Esophagus muscularis mucosa (tissue), 4 donors: ENCODE measurements around the gene TOMM6. TPM values are rescaled to one million over a fixed set of nuclear protein-coding genes. Genes with fewer than 3 reads are reported as not detected.
"Not testable (repeated sequence)": the region's sequence is repeated elsewhere in the genome, so short reads cannot be mapped to it uniquely, and the experiment has no call there.

ENCODE experiments used
- DNase-seq: peaks from one replicate; pipeline ENCODE4 v3.0.0-alpha.2; 2017; ENCODE audit errors: extremely low spot score
- H3K27ac ChIP-seq, 4 donors: fragments of 200-600 bp; sonication (generic); replicated peaks in 1 of 4; 1 replicate in 3 of 4; 2 replicates in 1 of 4; pipeline ENCODE4 v1.5.1; 2016 to 2019; ENCODE audit warnings: mild to moderate bottlenecking in 1 of 4
- H3K27me3 ChIP-seq, 4 donors: fragments of 200-600 bp; sonication (generic); one replicate each; pipeline versions ENCODE4 v1.5.1 to v1.6.0; 2016 to 2019
- H3K36me3 ChIP-seq, 4 donors: fragments of 200-600 bp; sonication (generic); one replicate each; pipeline ENCODE4 v1.5.1; 2016 to 2019
- H3K4me1 ChIP-seq, 4 donors: fragments of 200-600 bp; sonication (generic); one replicate each; pipeline ENCODE4 v1.5.1; 2016 to 2019
- H3K4me3 ChIP-seq, 4 donors: fragments of 200-600 bp; sonication (generic); 1 replicate in 2 of 4; 2 replicates in 2 of 4; pipeline ENCODE4 v1.5.1; 2016 to 2019; ENCODE audit warnings: mild to moderate bottlenecking in 4 of 4, moderate library complexity in 1 of 4
- H3K9me3 ChIP-seq, 4 donors: fragments of 200-600 bp; sonication (generic); 1 replicate in 3 of 4; 2 replicates in 1 of 4; pipeline ENCODE4 v1.5.1; 2016 to 2019
- EP300 ChIP-seq: sonication (generic); formaldehyde crosslinking; IDR thresholded peaks from one replicate; pipeline ENCODE4 v1.6.1; 2017; ENCODE audit warnings: antibody characterized with exemption
- POLR2A ChIP-seq: fragments of 450-650 bp; IDR thresholded peaks from one replicate; pipeline ENCODE4 v1.6.1; 2017; ENCODE audit warnings: antibody characterized with exemption, moderate library complexity, mild to moderate bottlenecking, low read depth
- POLR2AphosphoS5 ChIP-seq, 2 donors: sonication (generic); formaldehyde crosslinking; IDR thresholded peaks; one replicate each; pipeline ENCODE4 v1.6.1; 2017; ENCODE audit warnings: antibody characterized with exemption in 2 of 2
- WGBS: methylation state at CpG from one replicate; pipeline ENCODE4 v1.1.5; 2018; 5-methylcytosine and 5-hydroxymethylcytosine counted together
- intact Hi-C: fragments of 100-400 bp; cut with DNase I; formaldehyde crosslinking; loops from one replicate; pipeline ENCODE4 v1.15.1; 2023
- total RNA-seq, 4 donors: library from RNA; depleted of rRNA; stranded (reverse); fragments of >200 nt; gene quantifications; one replicate each; pipeline versions ENCODE4 v1.1.0 to v1.2.1, GENCODE V29; 2016
- TF ChIP-seq, protein P1 (sequence below), 3 experiments: fragments of 200-600 bp in 2 of 3; fragments of 450-650 bp in 1 of 3; sonication (generic) in 2 of 3; IDR thresholded peaks; one replicate each; pipeline ENCODE4 v1.5.1; 2017 to 2019; ENCODE audit warnings: antibody characterized with exemption in 3 of 3, mild to moderate bottlenecking in 2 of 3, moderate library complexity in 1 of 3

Gene TOMM6
- total RNA-seq, 4 donors from 2014 or later: 52.1 to 117 (median 86.9) TPM

DNA sequence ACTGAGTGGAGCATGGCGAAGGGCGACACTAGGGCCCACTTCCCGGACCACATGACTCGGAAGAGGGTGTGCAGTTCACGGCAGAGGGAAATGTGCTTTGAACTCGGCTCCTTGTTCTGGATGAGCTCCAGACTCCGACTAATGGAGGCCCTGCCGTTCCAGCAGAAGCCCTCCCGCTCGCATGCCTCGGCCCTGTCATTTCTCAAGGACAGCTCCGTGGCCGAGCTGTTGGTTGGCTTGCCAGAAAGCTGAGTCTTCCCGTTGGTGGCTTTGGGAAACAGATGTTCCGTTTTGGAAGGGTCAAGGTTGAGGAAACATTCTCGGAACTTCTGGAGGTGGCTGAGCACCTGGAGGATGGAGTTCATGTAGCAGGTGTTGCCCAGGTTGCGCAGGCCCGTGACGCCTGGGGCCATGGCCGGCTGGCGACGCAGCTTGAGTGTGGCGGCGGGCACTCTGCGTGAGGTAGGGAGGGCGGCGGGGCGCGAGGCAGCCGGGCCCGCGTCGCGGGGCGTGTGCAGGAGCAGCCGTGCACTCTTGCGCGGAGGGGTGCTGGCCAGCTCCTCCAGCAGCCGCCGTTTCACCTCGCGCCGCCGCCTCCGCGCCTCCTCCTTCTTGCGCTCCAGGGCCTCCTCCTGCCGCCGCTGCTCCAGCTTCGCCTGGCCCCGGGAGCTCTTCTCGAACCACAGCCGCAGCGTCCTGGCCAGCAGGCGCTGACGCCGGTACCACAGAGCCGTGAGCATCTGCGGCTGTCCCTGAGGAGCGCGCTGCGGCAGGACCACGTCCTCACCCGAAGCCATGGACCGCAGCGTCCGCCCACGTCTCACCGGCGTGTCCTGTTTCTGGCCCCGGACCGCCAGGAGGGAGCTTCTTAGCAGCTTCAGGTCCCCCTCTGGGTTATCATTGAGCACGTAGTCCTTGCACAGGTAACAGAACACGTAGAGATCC lies 18.6 kb downstream of the TOMM6 start:
- intact Hi-C loops: no loop called here
- DNase-seq: no peak
- Histone ChIP-seq H3K4me3 (no peak overlapping the region), H3K27ac (no peak overlapping the region), H3K9me3 (no peaks in the 10 kb centered on the region), H3K36me3 (peaks cover 10 to 18% (median 16%) of the 10 kb centered on the region in 4 donors), H3K27me3 (no peaks in the 10 kb centered on the region), H3K4me1 (no peaks in the 10 kb centered on the region)
- TF ChIP-seq EP300: no peak
- no peak for TF ChIP-seq POLR2AphosphoS5 (IDR thresholded peaks at IDR 0.05)
- WGBS: 91% methylated on average over 57 of the region's 74 CpGs

- no peaks in the 10 kb centered on the region for H3K27me3 ChIP-seq
- TF ChIP-seq POLR2AphosphoS5 (IDR thresholded peaks at IDR 0.05) (no peak), POLR2A (no peak)
- TF ChIP-seq, protein P1, sequence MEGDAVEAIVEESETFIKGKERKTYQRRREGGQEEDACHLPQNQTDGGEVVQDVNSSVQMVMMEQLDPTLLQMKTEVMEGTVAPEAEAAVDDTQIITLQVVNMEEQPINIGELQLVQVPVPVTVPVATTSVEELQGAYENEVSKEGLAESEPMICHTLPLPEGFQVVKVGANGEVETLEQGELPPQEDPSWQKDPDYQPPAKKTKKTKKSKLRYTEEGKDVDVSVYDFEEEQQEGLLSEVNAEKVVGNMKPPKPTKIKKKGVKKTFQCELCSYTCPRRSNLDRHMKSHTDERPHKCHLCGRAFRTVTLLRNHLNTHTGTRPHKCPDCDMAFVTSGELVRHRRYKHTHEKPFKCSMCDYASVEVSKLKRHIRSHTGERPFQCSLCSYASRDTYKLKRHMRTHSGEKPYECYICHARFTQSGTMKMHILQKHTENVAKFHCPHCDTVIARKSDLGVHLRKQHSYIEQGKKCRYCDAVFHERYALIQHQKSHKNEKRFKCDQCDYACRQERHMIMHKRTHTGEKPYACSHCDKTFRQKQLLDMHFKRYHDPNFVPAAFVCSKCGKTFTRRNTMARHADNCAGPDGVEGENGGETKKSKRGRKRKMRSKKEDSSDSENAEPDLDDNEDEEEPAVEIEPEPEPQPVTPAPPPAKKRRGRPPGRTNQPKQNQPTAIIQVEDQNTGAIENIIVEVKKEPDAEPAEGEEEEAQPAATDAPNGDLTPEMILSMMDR (IDR thresholded peaks at IDR 0.05): no peak
- no peak for DNase-seq
- H3K4me1 ChIP-seq: no peaks in the 10 kb centered on the region
- H3K9me3 ChIP-seq: no peaks in the 10 kb centered on the region
- 97% methylated on average over 3 of the region's 3 CpGs for WGBS
- peaks cover 4 to 9% (median 6%) of the 10 kb centered on the region in 4 donors for H3K36me3 ChIP-seq
- H3K27ac ChIP-seq: no peak overlapping the region
- intact Hi-C loops: no loop called here
- no peak overlapping the region for H3K4me3 ChIP-seq
These were observed 23.6 kb downstream of the TOMM6 start for GRCh38 chr6:41811095-41811494.

DNA sequence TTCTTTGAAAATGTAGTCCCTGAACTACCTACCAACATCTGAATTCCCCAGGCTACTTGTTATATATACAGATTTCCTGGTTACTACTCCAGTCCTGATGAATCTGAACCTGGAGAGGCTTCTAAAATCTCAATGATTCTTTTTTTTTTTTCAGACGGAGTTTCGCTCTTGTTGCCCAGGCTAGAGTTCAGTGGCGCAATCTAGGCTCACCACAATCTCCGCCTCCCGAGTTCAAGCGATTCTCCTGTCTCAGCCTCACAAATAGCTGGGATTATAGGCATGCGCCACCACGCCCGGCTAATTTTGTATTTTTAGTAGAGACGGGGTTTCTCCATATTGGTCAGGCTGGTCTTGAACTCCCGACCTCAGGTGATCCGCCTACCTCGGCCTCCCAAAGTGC lies 24.5 kb downstream of the TOMM6 start:
- H3K27ac ChIP-seq, H3K36me3 ChIP-seq, H3K27me3 ChIP-seq, H3K4me1 ChIP-seq, intact Hi-C loops, H3K4me3 ChIP-seq, DNase-seq, H3K9me3 ChIP-seq: not testable (repeated sequence)
- WGBS: 89% methylated on average over 13 of the region's 13 CpGs

- no peak for DNase-seq
- Histone ChIP-seq H3K4me3 (no peak overlapping the region), H3K27ac (no peak overlapping the region), H3K4me1 (no peaks in the 10 kb centered on the region), H3K9me3 (no peaks in the 10 kb centered on the region), H3K27me3 (no peaks in the 10 kb centered on the region), H3K36me3 (no peaks in the 10 kb centered on the region)
- no peak for TF ChIP-seq POLR2A
- TF ChIP-seq EP300: no peak
- no peak for TF ChIP-seq POLR2AphosphoS5 (IDR thresholded peaks at IDR 0.05)
- TF ChIP-seq, protein P1 (IDR thresholded peaks at IDR 0.05): no peak
- intact Hi-C loops: no loop called here
- 78% methylated on average over 2 of the region's 2 CpGs for WGBS
These were observed 26.0 kb downstream of the TOMM6 start for GRCh38 chr6:41813469-41813868.

GRCh38 chr6:41813956-41814355 lies 26.5 kb downstream of the TOMM6 start:
- no peaks in the 10 kb centered on the region for H3K9me3 ChIP-seq
- H3K36me3 ChIP-seq: no peaks in the 10 kb centered on the region
- H3K4me3 ChIP-seq: no peak overlapping the region
- no peak overlapping the region for H3K27ac ChIP-seq
- intact Hi-C loops: no loop called here
- DNase-seq: no peak
- WGBS: 91% methylated on average over 2 of the region's 2 CpGs
- TF ChIP-seq, protein P1 (IDR thresholded peaks at IDR 0.05): no peak
- TF ChIP-seq EP300 (no peak), POLR2AphosphoS5 (IDR thresholded peaks at IDR 0.05) (no peak), POLR2A (no peak)
- no peaks in the 10 kb centered on the region for H3K27me3 ChIP-seq
- H3K4me1 ChIP-seq: no peaks in the 10 kb centered on the region
